A673 (cell line): ENCODE results near the gene ZNF768.

Experiments used
- EZH2 ChIP-seq: fragments of 200-600 bp; sonication (generic); IDR thresholded peaks from 2 replicates; pipeline ENCODE4 v1.6.1; 2017; ENCODE audit warnings: borderline replicate concordance, low read depth, mild to moderate bottlenecking, mixed read lengths, antibody characterized with exemption, low read length; ENCODE audit not compliant: poor library complexity, severe bottlenecking
- TF ChIP-seq, protein P1 (sequence below): fragments of 300-800, 200-600 bp; sonication (generic); conservative IDR thresholded peaks from 2 replicates; pipeline ENCODE4 v1.5.1; 2017; ENCODE audit warnings: low read depth, mild to moderate bottlenecking, antibody characterized with exemption, low read length, moderate library complexity, mixed read lengths

DNA sequence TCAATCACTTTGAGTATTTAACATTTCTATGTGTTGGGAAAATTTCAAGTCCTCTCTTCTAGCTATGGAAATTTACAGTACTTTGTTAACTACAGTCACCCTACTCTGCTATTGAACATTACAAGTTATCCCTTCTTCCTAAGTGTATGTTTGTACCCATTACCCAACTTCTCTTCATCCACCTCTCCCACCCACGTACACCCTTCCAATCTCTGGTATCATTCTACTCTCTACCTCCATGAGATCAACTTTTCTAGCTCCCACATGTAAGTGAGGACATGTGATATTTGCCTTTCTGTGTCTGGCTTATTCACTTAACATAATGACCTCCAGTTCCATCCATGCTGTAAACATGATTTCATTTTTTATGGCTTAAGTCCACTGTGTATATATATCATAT, 48.3 kb upstream of the ZNF768 start:
- TF ChIP-seq, protein P1, sequence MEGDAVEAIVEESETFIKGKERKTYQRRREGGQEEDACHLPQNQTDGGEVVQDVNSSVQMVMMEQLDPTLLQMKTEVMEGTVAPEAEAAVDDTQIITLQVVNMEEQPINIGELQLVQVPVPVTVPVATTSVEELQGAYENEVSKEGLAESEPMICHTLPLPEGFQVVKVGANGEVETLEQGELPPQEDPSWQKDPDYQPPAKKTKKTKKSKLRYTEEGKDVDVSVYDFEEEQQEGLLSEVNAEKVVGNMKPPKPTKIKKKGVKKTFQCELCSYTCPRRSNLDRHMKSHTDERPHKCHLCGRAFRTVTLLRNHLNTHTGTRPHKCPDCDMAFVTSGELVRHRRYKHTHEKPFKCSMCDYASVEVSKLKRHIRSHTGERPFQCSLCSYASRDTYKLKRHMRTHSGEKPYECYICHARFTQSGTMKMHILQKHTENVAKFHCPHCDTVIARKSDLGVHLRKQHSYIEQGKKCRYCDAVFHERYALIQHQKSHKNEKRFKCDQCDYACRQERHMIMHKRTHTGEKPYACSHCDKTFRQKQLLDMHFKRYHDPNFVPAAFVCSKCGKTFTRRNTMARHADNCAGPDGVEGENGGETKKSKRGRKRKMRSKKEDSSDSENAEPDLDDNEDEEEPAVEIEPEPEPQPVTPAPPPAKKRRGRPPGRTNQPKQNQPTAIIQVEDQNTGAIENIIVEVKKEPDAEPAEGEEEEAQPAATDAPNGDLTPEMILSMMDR = no peak
- TF ChIP-seq EZH2 = no peak
